Stimulated activated CD8-positive, alpha-beta memory T cell treated with anti-CD3 and anti-CD28 coated beads, Interleukin-4, amount 100 ng/mL, for 1 hour (primary cell): ENCODE measurements around the gene FEV.

Source experiments
- DNase-seq, 2 donors: peaks; one replicate each; pipeline ENCODE4 v3.0.0-alpha.2; 2020; ENCODE audit warnings: low read depth in 2 of 2, low spot score in 1 of 2

FEV gene

DNA sequence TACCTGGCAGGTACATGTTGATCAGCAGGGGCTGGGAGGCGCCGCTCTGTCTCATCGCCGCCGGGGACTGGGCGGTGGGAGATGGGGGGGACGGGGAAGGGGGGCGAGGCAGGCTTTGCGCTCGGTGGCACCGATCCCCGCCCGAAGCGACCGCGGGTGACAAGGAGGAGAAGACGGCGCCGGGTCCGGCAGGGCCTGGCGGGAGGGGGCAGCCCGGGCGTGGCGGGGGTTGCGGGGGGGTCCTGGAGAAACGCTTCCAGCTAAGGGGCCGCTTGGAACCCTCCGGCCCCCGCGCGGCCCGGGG is at the start of gene FEV:
Gene FEV (minus strand): TSS at position 164 of the 304 bp plus-strand sequence. CDS start 109 bp downstream, at position 55.
- no peak for DNase-seq

DNA sequence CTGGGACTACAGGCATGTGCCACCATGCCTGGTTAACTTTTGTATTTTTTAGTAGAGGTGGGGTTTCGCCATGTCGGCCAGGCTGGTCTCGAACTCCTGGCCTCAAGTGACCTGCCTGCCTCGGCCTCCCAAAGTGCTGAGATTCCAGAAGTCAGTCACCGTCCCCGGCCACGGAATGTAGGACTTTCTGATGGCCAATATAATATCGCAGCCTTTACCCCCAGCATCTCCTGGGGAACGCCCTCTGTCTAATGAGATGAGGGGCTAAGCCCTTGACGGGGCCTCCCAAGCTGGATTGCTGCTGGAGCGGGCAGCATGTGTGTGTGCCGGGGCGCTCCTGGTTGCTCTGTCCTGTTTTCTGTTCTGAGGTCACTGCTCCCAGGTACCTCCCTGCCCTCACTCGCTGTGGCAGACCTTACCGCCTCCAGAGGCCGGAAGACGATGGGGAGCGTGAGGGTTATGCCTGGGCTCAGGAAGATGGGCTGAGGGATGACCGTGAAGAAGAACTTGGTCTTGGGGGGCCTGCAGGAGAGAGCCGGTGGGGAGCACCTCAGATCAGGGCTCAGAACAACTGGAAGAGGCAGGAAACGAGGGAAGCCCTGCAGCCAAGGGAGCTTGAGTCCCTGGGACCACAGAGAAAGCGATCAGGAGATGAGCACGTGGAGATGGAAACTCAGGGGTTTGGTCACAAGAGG is 47.2 kb upstream of the FEV start:
- DNase-seq, result no peak

GRCh38 chr2:219031005-219031738 is 46.2 kb upstream of the FEV start:
- DNase-seq, result no peak

DNA sequence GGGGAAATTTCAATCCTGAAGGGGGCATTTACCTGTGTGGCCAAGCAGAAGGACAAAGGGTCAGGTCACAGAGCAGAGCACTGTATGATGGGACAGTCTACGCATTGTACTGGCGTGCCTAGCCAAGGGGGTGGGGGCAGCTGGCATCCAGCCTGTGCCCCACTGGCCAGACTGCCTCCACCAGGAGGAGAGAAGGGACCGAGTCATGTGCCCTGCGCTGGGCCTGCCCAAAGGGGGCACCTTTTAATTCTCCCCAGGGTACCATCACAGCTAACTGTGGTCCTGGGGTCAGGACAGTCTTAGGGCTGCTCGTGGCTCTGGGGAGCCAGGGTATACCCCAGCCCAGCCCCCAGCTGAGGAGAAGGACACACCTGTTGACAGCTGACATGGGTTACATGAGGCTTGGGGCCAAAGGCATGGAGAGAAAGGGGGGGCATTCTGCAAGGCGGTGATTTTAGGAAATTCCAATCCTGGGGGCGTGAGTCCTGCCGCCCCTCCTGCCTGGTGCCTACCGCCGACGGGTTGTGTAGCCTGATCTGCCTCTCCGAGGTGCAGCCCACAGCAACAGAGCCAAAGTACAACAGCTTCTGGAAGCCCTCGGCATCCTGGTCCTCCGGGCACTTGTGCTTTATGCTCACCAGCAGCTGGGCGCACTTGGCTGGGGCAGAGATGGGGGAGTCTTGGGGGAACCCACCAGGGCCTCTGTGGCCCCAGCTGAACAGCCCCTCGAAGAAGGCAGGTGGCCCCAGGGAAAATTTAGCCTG is 45.4 kb upstream of the FEV start:
- DNase-seq, result no peak

GRCh38 chr2:219029829-219030165 is 44.8 kb upstream of the FEV start:
- DNase-seq, result peak; percentile 39 to 58

GRCh38 chr2:219028996-219029828 is 44.2 kb upstream of the FEV start:
- DNase-seq, result no peak

DNA sequence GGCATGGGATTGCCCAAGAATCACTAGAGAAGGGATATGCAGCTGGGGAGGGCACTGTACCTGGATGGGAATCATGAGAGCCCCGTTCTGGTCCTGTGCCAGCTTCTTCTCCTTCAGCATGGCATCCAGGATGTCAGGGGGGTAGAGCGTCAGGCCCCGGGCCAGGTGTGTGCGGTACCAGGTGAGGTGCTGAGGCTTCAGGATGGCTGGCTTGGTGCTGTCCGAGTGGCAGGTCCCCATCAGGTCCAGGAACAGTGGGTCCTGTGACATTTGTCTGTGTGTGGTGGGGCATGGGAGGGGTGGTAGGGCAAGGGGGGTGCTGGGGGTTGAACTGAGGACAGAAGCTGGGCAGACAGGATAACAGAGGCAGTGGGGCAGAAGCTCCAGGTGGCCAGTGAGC is 43.2 kb upstream of the FEV start:
- DNase-seq, result no peak

DNA sequence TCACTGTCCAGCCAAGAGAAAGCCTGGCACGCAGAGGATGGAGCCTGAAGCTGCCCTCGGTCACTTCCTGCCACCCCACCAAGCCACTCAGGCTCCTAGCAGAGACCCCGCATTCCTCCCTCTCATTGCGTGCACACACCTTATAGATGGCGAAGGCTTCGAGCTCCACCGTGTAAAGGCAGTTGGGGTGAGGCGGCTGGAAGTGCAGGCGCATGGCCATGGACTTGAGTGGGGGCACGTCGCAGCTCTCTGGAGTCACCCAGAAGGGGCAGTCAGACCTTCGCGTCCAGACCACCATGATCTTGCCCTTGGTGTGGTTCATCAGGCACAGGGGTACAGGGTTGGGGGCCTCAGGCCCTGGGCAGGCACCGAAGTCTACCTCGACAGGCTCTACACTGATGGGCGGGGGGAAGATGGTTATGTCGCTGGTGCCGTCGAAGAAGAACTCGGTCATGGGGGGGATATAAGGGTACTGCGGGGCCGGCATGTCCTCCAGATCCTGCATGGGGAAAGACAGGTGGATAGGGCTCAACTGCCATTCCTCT is 42.6 kb upstream of the FEV start:
- no peak for DNase-seq

- no peak for DNase-seq
These were observed 42.0 kb upstream of the FEV start for GRCh38 chr2:219026946-219027345.

DNA sequence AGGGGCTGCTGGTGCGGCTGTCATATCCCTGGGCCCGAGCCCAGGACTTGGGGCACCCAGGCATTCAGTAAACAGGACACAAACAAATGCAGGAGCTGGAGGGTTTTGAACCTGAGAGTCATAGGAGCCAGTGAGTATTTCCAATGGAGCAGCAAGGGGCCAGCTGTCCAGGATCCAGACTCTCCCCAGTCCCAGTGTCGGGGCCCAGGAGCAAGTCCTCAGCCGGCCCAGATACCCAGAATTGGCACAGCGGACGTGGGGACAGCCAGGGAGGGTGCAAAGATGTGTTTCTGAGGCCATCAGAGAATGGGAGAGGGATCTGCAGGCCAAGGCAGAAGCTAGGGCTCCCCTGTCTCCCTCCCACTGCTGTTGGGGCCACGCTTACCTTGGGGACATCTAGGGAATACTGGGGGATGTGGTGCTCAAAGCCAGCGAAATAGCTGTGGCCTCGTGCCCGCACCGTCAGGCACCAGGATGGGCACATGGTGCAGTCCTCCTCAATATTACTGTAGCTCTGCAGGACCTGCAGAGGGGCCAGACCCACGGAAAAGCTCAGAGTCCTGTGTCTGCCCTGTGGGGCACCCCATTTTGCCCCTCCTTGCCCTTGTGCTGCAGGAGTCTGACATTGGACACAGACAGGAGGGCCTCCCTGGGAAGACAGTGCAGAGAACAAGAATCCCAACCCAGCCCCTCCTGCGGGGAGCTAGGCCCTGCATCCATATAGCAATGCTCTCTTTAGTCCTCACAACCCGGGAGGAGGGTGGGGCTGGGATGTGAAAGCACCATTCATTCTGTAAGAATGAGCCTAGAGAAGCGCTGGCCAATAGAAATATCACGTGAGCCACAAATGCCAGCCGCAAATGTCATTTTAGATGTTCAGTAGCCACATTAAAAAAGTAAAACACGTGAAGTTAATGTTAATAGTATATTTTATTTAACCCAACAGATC is 40.9 kb upstream of the FEV start:
- DNase-seq, result no peak

DNA sequence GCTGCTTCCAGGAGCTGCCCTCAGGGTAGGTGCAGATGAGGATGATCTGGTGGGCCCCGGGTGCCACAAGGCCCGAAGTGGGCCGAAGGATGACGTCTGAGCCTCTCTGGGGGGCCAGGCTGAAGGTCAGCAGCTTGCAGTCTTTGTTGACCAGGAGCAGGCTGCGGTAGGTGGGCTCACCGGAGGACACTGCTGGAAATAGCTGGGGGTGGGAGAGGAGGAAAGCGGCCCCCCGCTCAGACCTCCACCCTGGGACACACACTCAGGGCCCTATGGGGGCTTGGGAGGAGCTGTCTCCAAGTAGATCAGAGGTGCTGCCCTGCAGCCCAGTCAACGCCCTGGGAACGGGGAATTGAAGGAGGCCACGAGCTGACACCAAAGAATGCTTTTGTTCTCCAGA is 39.1 kb upstream of the FEV start:
- no peak for DNase-seq

GRCh38 chr2:219023045-219023605 is 38.1 kb upstream of the FEV start:
- DNase-seq, result no peak

DNA sequence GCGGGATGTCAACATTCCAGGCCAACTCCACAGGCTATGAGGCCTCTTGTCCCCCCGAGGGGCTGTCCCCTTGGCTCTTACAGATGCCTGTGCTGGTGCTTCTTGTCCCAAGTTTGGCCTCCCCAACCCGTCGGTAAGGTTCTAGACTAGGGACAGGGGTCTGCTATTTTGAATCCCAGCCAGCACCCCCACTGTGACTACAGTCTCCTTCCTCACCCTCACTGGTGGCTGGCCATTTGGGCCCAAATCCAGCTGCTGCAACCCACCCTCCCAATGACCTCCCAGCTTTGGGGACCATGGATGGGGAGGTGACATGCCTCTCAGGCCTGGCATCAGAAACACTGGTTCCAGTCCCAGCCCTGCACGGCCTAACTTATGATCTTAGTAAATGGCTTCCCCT is 37.6 kb upstream of the FEV start:
- no peak for DNase-seq

DNA sequence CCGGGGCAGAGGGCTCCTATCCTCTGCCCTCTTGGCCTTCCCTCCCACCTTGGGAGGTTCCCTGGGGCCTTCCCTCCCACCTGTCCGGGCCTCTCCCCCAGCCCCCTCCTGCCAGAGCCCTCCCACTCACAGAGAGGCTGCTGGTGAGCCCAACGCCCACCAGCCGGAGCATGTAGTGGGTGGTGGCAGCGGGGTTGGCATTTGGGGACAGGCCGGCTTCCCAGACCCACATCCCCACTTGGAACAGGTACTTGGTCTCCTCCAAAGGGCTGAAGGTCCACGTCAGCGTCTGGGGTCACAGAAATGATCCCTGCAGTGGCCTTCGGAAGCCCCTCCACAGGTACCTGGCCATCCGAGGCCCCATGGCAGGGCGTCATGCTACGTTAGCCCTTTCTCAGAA is 37.1 kb upstream of the FEV start:
- no peak for DNase-seq

DNA sequence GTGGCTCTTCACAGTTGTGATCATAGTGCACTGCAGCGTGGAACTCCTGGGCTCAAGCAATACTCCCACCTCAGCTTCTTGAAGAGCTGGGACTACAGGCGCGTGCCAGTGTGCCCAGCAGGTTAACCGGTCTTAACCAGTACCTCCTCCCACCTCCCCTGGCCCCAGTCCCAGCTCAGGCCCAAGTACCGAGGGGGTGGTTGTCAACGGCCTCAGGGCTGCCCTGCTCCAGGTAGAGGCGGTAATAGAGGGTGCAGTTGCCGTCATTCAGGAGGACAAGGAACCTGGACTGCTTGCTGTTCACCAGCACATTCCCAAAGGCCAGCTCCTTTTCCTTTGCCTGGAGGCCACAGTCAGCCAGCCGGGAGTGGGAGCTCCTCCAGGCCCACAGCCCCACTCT is 36.6 kb upstream of the FEV start:
- no peak for DNase-seq

GRCh38 chr2:219020604-219021365 is 35.8 kb upstream of the FEV start:
- DNase-seq, result no peak

- no peak for DNase-seq
These were observed 34.5 kb upstream of the FEV start for GRCh38 chr2:219019436-219019835.

DNA sequence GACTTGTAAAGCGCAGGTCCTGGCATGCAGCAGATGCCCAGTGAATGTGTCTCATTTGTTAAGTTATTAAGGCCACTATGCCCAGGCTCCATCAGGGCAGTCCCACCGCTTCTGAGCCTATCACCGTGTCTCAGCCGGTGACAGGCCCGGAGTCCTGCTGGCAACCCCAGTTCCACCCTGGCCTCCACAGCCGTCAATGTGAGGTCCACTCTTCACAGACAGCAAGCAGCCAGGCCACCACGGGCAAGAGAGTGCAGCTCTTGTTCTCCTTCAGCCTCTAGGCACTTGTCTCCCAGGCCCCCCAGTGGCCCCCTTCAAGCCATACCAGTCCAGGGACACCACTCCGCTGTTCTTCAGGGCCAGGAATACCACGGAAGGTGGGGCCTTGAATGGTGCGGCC is 33.7 kb upstream of the FEV start:
- no peak for DNase-seq

DNA sequence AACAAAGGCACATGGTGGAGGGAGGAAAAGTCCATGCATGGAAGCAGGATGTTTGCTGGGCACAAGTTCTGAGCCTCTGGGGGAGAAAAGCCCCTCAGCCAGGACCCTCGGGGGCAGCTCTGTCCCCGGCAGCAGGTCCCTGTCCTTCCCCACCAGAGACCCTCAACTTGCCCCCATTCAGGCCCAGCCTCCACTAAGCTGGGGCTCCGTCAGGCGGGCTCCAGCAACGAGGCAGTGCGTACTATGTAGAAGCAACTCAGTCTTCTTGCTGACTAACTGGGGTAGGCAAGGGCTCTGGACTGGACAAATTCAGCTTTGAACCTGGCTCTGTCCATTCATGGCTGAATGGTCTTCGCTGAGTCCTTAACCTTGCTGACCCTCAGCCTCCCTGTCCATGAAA is 33.3 kb upstream of the FEV start:
- DNase-seq, result no peak
